Activated B cell treated with CpG ODN at 0.5 μM for 24 hours (primary cell): ENCODE results near the gene LATS2. TPM values are rescaled to one million over a fixed set of nuclear protein-coding genes. Genes with fewer than 3 reads are reported as not detected.

ENCODE experiments used
- ATAC-seq: fragments of 200-7000 bp; cut with Tn5 transposase; one replicate; pipeline ENCODE4 v1.10.0; 2021; ENCODE audit warnings: low read depth, mild to moderate bottlenecking, moderate library complexity
- CTCF ChIA-PET: fragments of 350-600 bp; sonication (Branson Sonifier 250); formaldehyde crosslinking; loops from one replicate; lab custom pipeline; 2021; ENCODE audit warnings: antibody characterized with exemption; lab: Charles Lee
- POLR2A ChIA-PET: fragments of 350-600 bp; sonication (Branson Sonifier 250); formaldehyde crosslinking; loops from one replicate; lab custom pipeline; 2021; ENCODE audit warnings: antibody characterized with exemption; lab: Charles Lee
- DNase-seq: peaks from one replicate; pipeline ENCODE4 v3.0.0; 2022
- H3K27ac Mint-ChIP-seq: one replicate; pipeline ENCODE4 v1.8.0; 2020; ENCODE audit warnings: mixed read lengths
- H3K27me3 Mint-ChIP-seq: one replicate; pipeline ENCODE4 v1.8.0; 2021; ENCODE audit warnings: mixed read lengths
- H3K36me3 Mint-ChIP-seq: one replicate; pipeline ENCODE4 v1.8.0; 2021; ENCODE audit warnings: low read depth, mixed read lengths
- H3K4me1 Mint-ChIP-seq: one replicate; pipeline ENCODE4 v1.8.0; 2021; ENCODE audit warnings: mixed read lengths
- H3K4me3 Mint-ChIP-seq: one replicate; pipeline ENCODE4 v1.8.0; 2020; ENCODE audit warnings: mild to moderate bottlenecking, mixed read lengths
- H3K9me3 Mint-ChIP-seq: one replicate; pipeline ENCODE4 v1.8.0; 2020; ENCODE audit warnings: mixed read lengths
- intact Hi-C: fragments of 100-400 bp; cut with micrococcal nuclease; formaldehyde crosslinking; loops from one replicate; pipeline ENCODE4 v1.15.1; 2024
- total RNA-seq: library from RNA; stranded (reverse); gene quantifications from 2 replicates; pipeline ENCODE4 v1.2.3, GENCODE V29; 2022
- TF ChIP-seq, protein P1 (sequence below): fragments of 200-600 bp; IDR thresholded peaks from one replicate; pipeline ENCODE4 v1.8.0; 2022; ENCODE audit warnings: antibody characterized with exemption, mild to moderate bottlenecking

LATS2 gene
- total RNA-seq, 1 donor from 2014 or later = 1.7 TPM

DNA sequence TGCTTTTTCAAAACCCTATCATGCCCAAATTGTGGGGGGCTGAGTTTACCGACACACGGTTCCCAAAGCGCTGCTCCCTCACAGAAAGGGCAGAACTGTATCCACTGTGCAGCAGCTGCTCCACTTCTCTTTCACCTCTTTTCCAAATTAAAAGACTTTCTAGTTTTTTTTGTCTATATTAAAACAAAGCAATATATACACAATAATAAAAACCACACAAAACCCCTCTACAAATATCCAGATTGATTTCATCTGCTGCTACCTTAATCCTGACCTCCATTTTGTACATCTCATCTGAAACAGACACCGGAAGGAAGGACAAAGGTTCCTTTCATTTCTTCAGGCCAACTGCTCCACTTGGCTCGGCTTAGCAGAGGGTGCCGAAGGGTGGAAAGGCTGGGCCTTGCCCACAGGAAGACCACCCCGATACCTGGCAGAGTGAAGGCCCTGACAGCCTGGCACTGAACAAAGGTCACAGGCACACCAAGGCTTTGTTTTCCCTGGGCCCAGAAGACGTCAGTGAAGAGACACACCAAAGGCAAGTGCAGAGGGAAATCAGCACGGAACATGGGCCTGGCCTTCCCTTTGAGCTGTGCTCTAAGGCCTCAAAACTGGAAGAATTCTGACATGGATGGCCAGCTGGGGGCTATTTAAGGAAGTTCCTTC, 71.6 kb downstream of the LATS2 start:
- Mint-ChIP-seq H3K4me1 (no peaks in the 10 kb centered on the region), H3K27ac (no peak overlapping the region), H3K4me3 (no peak overlapping the region), H3K36me3 (peaks cover 3% of the 10 kb centered on the region), H3K27me3 (no peaks in the 10 kb centered on the region), H3K9me3 (no peaks in the 10 kb centered on the region)
- ATAC-seq = no peak
- TF ChIP-seq, protein P1, sequence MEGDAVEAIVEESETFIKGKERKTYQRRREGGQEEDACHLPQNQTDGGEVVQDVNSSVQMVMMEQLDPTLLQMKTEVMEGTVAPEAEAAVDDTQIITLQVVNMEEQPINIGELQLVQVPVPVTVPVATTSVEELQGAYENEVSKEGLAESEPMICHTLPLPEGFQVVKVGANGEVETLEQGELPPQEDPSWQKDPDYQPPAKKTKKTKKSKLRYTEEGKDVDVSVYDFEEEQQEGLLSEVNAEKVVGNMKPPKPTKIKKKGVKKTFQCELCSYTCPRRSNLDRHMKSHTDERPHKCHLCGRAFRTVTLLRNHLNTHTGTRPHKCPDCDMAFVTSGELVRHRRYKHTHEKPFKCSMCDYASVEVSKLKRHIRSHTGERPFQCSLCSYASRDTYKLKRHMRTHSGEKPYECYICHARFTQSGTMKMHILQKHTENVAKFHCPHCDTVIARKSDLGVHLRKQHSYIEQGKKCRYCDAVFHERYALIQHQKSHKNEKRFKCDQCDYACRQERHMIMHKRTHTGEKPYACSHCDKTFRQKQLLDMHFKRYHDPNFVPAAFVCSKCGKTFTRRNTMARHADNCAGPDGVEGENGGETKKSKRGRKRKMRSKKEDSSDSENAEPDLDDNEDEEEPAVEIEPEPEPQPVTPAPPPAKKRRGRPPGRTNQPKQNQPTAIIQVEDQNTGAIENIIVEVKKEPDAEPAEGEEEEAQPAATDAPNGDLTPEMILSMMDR = no peak
- intact Hi-C loops = no loop called here
- no peak for DNase-seq
- ChIA-PET POLR2A (no interaction called here), CTCF (no interaction called here)

DNA sequence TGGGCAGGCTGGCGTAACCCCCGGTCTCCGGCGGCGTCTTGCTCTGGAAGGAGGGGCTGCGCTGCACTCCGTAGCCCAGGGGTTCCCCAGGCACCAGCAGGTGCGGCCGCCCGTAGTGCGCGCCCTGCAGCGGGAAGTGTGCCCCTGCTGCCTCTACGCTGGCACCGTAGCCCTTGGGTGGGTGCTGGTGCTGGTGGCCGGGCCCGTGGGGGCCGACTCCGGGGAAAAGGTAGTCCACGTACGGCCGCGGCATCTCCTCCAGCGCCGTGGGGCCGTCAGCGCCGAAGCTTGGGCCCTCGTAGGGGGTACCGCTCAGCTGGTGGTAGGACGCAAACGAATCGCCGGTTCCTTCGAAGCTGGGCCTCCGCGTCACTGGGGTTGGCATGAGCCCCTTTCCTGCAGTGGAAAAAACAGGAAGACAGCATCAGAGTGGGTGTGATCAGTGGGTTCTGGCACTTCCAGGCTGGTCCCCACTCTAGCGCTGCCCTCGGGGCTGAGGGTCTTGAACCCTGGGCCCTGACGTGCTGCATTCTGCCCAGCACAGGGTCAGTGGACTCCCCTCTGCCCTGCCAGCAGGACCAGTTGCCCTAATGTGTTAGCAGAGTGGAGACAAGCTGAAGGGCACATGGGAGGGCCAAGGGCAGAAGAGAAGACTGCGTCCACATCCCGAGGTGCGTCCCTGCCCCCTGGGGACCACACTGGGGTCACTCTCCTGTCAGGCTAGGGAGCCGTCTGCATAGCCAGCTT, 72.3 kb downstream of the LATS2 start:
- Mint-ChIP-seq H3K4me1 (no peaks in the 10 kb centered on the region), H3K27me3 (no peaks in the 10 kb centered on the region), H3K4me3 (no peak overlapping the region), H3K36me3 (peaks cover 3% of the 10 kb centered on the region), H3K27ac (no peak overlapping the region), H3K9me3 (no peaks in the 10 kb centered on the region)
- CTCF ChIA-PET = no interaction called here
- ATAC-seq = no peak
- intact Hi-C loops = no loop called here
- TF ChIP-seq, protein P1 = no peak
- POLR2A ChIA-PET = no interaction called here
- no peak for DNase-seq

DNA sequence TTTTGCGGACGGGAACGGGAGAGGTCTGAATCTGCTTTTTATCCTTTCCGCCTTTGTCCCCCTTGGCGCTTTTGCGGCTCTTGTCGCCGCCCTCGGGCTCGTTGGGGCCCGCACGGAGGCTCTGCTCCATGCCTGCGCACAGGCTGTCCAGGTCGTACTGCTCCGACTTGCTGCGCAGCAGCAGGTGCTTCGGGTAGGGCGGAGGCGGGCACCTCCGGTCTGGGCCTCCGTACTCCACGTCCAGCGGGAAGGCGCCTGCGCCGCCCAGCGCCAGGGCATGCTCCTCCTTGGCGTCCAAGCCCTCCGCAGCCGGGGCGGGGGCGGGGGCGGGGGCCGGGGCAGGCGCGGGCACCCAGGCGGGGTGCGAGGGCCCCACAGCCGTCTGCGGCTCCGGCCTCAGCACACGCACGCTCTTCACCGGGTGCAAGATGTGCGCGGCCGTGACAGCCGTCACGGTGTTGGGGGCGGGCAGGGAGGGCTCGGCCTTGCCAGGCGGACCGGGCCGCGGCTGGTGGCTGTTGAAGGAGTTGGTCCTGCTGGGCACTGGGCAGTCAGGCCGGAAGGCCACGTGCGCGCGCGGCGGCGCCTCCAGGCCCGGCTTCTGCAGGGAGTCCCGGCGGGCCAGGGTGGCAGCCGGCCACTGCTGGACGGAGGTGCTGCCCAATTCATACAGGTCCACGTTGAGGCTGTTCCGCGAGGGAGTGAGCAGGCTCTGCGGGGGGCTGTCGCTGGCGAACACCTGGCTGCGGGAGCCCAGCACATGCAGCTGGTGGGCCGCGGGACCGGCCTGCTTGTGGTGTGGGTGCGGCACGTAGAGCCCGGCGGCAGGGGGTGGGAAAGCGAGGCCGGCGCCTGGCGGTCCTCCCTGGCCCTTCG, 73.1 kb downstream of the LATS2 start:
- Mint-ChIP-seq H3K9me3 (no peaks in the 10 kb centered on the region), H3K4me3 (no peak overlapping the region), H3K36me3 (peaks cover 3% of the 10 kb centered on the region), H3K27ac (no peak overlapping the region), H3K27me3 (no peaks in the 10 kb centered on the region), H3K4me1 (no peaks in the 10 kb centered on the region)
- intact Hi-C loops = no loop called here
- TF ChIP-seq, protein P1 = no peak
- POLR2A ChIA-PET = no interaction called here
- ATAC-seq (no peak), DNase-seq (no peak)
- CTCF ChIA-PET = no interaction called here

GRCh38 chr13:20987599-20987998, 73.8 kb downstream of the LATS2 start:
- ATAC-seq = no peak
- ChIA-PET POLR2A (interaction anchor here (0.5 kb wide), 1 partner anchor 150 kb away, joined by 5 read pairs; no protein-coding TSS in a partner anchor), CTCF (no interaction called here)
- no peak for DNase-seq
- Mint-ChIP-seq H3K36me3 (peaks cover 3% of the 10 kb centered on the region), H3K4me3 (no peak overlapping the region), H3K9me3 (no peaks in the 10 kb centered on the region), H3K27ac (no peak overlapping the region), H3K4me1 (no peaks in the 10 kb centered on the region), H3K27me3 (no peaks in the 10 kb centered on the region)
- intact Hi-C loops = no loop called here
- TF ChIP-seq, protein P1 = no peak

DNA sequence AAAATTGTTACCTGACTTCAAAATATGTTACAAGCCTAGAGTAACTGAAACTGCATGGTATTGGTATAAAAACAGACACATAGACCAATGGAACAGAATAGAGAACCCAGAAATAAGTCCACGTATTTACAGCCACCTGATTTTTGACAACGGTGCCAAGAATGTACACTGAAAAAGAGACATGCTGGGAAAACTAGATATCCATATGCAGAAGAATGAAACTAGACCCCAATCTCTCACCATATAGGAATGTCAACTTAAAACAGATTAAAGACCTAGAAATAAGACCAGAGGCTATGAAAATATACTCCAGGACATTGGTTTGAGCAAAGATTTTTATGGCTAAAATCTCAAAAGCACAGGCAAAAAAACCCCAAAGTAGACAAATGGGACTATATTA, 76.5 kb downstream of the LATS2 start:
- CTCF ChIA-PET = no interaction called here
- intact Hi-C loops = no loop called here
- H3K36me3 Mint-ChIP-seq = peaks cover 3% of the 10 kb centered on the region
- no peaks in the 10 kb centered on the region for H3K9me3 Mint-ChIP-seq
- no peak overlapping the region for H3K4me3 Mint-ChIP-seq
- no peaks in the 10 kb centered on the region for H3K27me3 Mint-ChIP-seq
- TF ChIP-seq, protein P1 = no peak
- ATAC-seq (no peak), DNase-seq (no peak)
- POLR2A ChIA-PET = no interaction called here
- H3K27ac Mint-ChIP-seq = no peak overlapping the region
- H3K4me1 Mint-ChIP-seq = no peaks in the 10 kb centered on the region
